HCT116 (cell line): ENCODE data around the gene R3HCC1L. TPM values are rescaled to one million over a fixed set of nuclear protein-coding genes. Genes with fewer than 3 reads are reported as not detected.

Experiments
- ATAC-seq: fragments of 200-7000 bp; cut with Tn5 transposase; 2 replicates; pipeline ENCODE4 v1.9.1; 2020; ENCODE audit warnings: mild to moderate bottlenecking, moderate library complexity
- BruUV-seq: library from RNA; stranded (reverse); fragments of 400-500 nt; replicated peaks from 2 replicates; lab custom pipeline; 2021; lab: Mats Ljungman, UMichigan
- CTCF ChIA-PET: fragments of 300-600 bp; sonication (Branson Sonifier 250); formaldehyde crosslinking; loops from one replicate; lab custom pipeline; 2021; ENCODE audit warnings: antibody characterized with exemption; lab: Charles Lee
- POLR2A ChIA-PET: fragments of 300-600, 350-600 bp; sonication (Branson Sonifier 250); formaldehyde crosslinking; loops from one replicate; lab custom pipeline; 2021; ENCODE audit warnings: antibody characterized with exemption; lab: Charles Lee
- RAD21 ChIA-PET, 2 experiments: fragments of 300-600 bp; sonication (Branson Sonifier 250); formaldehyde crosslinking; loops; one replicate each; lab custom pipeline; 2023; ENCODE audit warnings: low total read pairs in 2 of 2; ENCODE audit not compliant: uncharacterized antibody in 2 of 2, unreplicated experiment in 2 of 2, low non-redundant PET in 1 of 2; lab: Charles Lee
- DNase-seq: peaks from one replicate; pipeline ENCODE4 v3.0.0-alpha.2; 2010; ENCODE audit warnings: low read depth, low spot score
- H2AFZ ChIP-seq: fragments of 200-600 bp; shearing (Covaris generic), sonication (generic); 2 replicates; pipeline ENCODE4 v1.6.1; 2017; ENCODE audit warnings: low read depth, mixed run types, mixed read lengths, antibody characterized with exemption, low read length; ENCODE audit not compliant: poor library complexity, severe bottlenecking
- H3K27ac ChIP-seq: 2 replicates; pipeline ENCODE4 v1.5.1; 2012; ENCODE audit warnings: low read depth, low read length
- H3K27me3 ChIP-seq: fragments of 200-600 bp; sonication (generic); 2 replicates; pipeline ENCODE4 v1.6.1; 2016; ENCODE audit warnings: mixed run types, low read length, mixed read lengths; ENCODE audit not compliant: insufficient read depth
- H3K36me3 ChIP-seq, 2 experiments: fragments of 200-500 bp in 1 of 2; fragments of 200-600 bp in 1 of 2; sonication (Bioruptor generic) in 1 of 2; sonication (generic) in 1 of 2; 2 replicates each; pipeline versions ENCODE4 v1.5.1 to v1.6.1; 2014 to 2016; ENCODE audit warnings: low read length in 2 of 2, inconsistent platforms in 1 of 2, mixed read lengths in 1 of 2, mixed run types in 1 of 2; ENCODE audit not compliant: insufficient read depth in 2 of 2, control insufficient read depth in 1 of 2
- H3K4me1 ChIP-seq, 2 experiments: fragments of 200-600 bp in 1 of 2; sonication (generic) in 1 of 2; 2 replicates each; pipeline versions ENCODE4 v1.5.1 to v1.6.1; 2012 to 2017; ENCODE audit warnings: low read length in 2 of 2, inconsistent platforms in 1 of 2, mild to moderate bottlenecking in 1 of 2, mixed read lengths in 1 of 2, mixed run types in 1 of 2, moderate library complexity in 1 of 2; ENCODE audit not compliant: insufficient read depth in 2 of 2, control insufficient read depth in 1 of 2
- H3K4me2 ChIP-seq: fragments of 200-600 bp; sonication (generic); 2 replicates; pipeline ENCODE4 v1.6.1; 2017; ENCODE audit warnings: mixed run types, low read length, mixed read lengths
- H3K4me3 ChIP-seq, 2 experiments: fragments of 200-600 bp in 1 of 2; sonication (generic) in 1 of 2; replicated peaks in 1 of 2; 2 replicates each; pipeline ENCODE4 v1.5.1; 2011 to 2016; ENCODE audit warnings: low read length in 2 of 2, control low read depth in 1 of 2, low read depth in 1 of 2, mild to moderate bottlenecking in 1 of 2, mixed read lengths in 1 of 2, mixed run types in 1 of 2
- H3K79me2 ChIP-seq: fragments of 200-600 bp; sonication (generic); 2 replicates; pipeline ENCODE4 v1.6.1; 2017; ENCODE audit warnings: mild to moderate bottlenecking, mixed run types, low read length, moderate library complexity, mixed read lengths; ENCODE audit not compliant: insufficient read depth
- H3K9ac ChIP-seq: fragments of 200-600 bp; sonication (generic); 2 replicates; pipeline ENCODE4 v1.6.1; 2016; ENCODE audit warnings: low read length, mixed read lengths
- H3K9me2 ChIP-seq: fragments of 200-600 bp; sonication (generic), shearing (Covaris generic); 2 replicates; pipeline ENCODE4 v1.6.1; 2017; ENCODE audit warnings: mixed run types, mild to moderate bottlenecking, moderate library complexity; ENCODE audit not compliant: insufficient read depth
- H3K9me3 ChIP-seq, 2 experiments: fragments of 200-500 bp in 1 of 2; fragments of 200-600 bp in 1 of 2; sonication (Bioruptor generic) in 1 of 2; sonication (generic) in 1 of 2; 2 replicates each; pipeline ENCODE4 v1.6.1; 2014 to 2017; ENCODE audit warnings: low read length in 2 of 2, mixed read lengths in 2 of 2, inconsistent platforms in 1 of 2, low read depth in 1 of 2, mild to moderate bottlenecking in 1 of 2, mixed run types in 1 of 2, moderate library complexity in 1 of 2; ENCODE audit not compliant: control insufficient read depth in 1 of 2, insufficient read depth in 1 of 2
- H4K20me1 ChIP-seq: fragments of 200-600 bp; sonication (generic), shearing (Covaris generic); 2 replicates; pipeline ENCODE4 v1.6.1; 2017; ENCODE audit warnings: mixed run types, mild to moderate bottlenecking, moderate library complexity; ENCODE audit not compliant: insufficient read depth
- CBX3 ChIP-seq: IDR thresholded peaks from 2 replicates; pipeline ENCODE4 v1.6.1; 2012; ENCODE audit warnings: low read depth
- CTCF ChIP-seq, 3 experiments: fragments of 200-600 bp in 1 of 3; sonication (generic) in 1 of 3; IDR thresholded peaks in 2 of 3; conservative IDR thresholded peaks in 1 of 3; 2 replicates each; pipeline ENCODE4 v1.5.1; 2012 to 2017; ENCODE audit warnings: low read depth in 2 of 3, low read length in 2 of 3, antibody characterized with exemption in 1 of 3, borderline replicate concordance in 1 of 3, control low read depth in 1 of 3, mild to moderate bottlenecking in 1 of 3, mixed read lengths in 1 of 3, mixed run types in 1 of 3, moderate library complexity in 1 of 3; ENCODE audit not compliant: insufficient read depth in 1 of 3
- MAX ChIP-seq: IDR thresholded peaks from 2 replicates; pipeline ENCODE4 v1.6.1; 2012
- POLR2AphosphoS5 ChIP-seq: IDR thresholded peaks from 2 replicates; pipeline ENCODE4 v1.6.1; 2011; ENCODE audit warnings: mild to moderate bottlenecking, low read depth, low read length, moderate library complexity
- SRF ChIP-seq: IDR thresholded peaks from 2 replicates; pipeline ENCODE4 v1.6.1; 2012; ENCODE audit warnings: low read depth
- ZBTB33 ChIP-seq: IDR thresholded peaks from 2 replicates; pipeline ENCODE4 v1.6.1; 2011; ENCODE audit warnings: mild to moderate bottlenecking, low read length, moderate library complexity; ENCODE audit not compliant: insufficient replicate concordance; ENCODE audit errors: extremely low read depth
- ZFX ChIP-seq: fragments of 450-650 bp; IDR thresholded peaks from 2 replicates; pipeline ENCODE4 v1.6.1; 2017
- intact Hi-C: fragments of 100-400 bp; cut with micrococcal nuclease; formaldehyde crosslinking; loops from 2 replicates; pipeline ENCODE4 v1.10.0; 2022
- total RNA-seq: library from RNA; stranded (reverse); gene quantifications from one replicate; pipeline ENCODE4 v1.2.1, GENCODE V29; 2021; ENCODE audit not compliant: unreplicated experiment

Gene R3HCC1L
- total RNA-seq, 1 experiment from 2014 or later = 9.3 TPM

GRCh38 chr10:98287321-98287720, 152.9 kb downstream of the R3HCC1L start:
- TF ChIP-seq CTCF (IDR thresholded peaks at IDR 0.05 in 2 of 3, conservative IDR thresholded peaks at IDR 0.05 in 1 of 3; ENCODE audit: borderline replicate concordance in 1 of 3, insufficient read depth in 1 of 3, low read depth in 2 of 3, low read length in 2 of 3) (no peak), ZBTB33 (no peak), ZFX (no peak), POLR2AphosphoS5 (no peak), MAX (no peak), SRF (no peak), CBX3 (no peak)
- TF ChIP-seq, all 23 proteins: peak for 0
- H3K4me1 ChIP-seq = no peaks in the 10 kb centered on the region
- intact Hi-C loops = no loop called here
- H2AFZ ChIP-seq = no peak overlapping the region
- no peaks in the 10 kb centered on the region for H4K20me1 ChIP-seq
- H3K79me2 ChIP-seq = no peaks in the 10 kb centered on the region
- CTCF ChIA-PET = no interaction called here
- H3K9ac ChIP-seq = no peak overlapping the region
- H3K9me3 ChIP-seq = no peaks in the 10 kb centered on the region
- ATAC-seq = 0 out of 2 replicates have a peak, but pooled peaks have one; percentile 4
- peaks cover 3% of the 10 kb centered on the region for H3K27me3 ChIP-seq
- H3K36me3 ChIP-seq = no peaks in the 10 kb centered on the region
- no peak overlapping the region for H3K4me2 ChIP-seq
- POLR2A ChIA-PET = no interaction called here
- DNase-seq = no peak
- no TSS peak for BruUV-seq
- RAD21 ChIA-PET = no interaction called here
- no peak overlapping the region for H3K27ac ChIP-seq
- H3K9me2 ChIP-seq = peaks cover 3% of the 10 kb centered on the region; the same call in 1 of the 2 replicates
- H3K4me3 ChIP-seq = no peak overlapping the region
